ENCODE results near the gene HAO2.
"Not testable (repeated sequence)": the region's sequence is repeated elsewhere in the genome, so short reads cannot be mapped to it uniquely, and the experiment has no call there.

HAO2 gene

GRCh38 chr1:119341372-119341947 is 27.1 kb upstream of the HAO2 start:
- DNase-seq (ENCODE audit: low read depth in 2 of 3, low spot score in 1 of 3): no peak

DNA sequence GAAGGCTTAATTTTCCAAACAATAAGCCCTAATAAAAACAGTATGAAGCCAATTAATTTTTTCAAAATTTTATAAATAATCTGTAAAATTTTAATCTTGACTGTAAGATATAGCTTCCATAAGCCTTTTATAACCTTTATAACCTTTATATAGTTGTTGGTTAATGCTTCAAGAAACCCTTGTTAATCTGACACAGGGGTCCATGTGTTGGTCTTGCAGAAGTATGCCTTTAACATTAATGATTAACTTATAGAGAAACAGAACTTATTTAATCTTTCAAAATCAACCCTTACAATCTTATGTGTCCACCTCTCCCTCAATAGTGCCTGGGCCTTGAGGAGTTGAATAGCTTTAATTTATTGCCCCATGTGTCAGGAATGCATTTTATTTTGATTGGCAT is 23.2 kb upstream of the HAO2 start:
- no peak for DNase-seq (ENCODE audit: low read depth in 2 of 3, low spot score in 1 of 3)

DNA sequence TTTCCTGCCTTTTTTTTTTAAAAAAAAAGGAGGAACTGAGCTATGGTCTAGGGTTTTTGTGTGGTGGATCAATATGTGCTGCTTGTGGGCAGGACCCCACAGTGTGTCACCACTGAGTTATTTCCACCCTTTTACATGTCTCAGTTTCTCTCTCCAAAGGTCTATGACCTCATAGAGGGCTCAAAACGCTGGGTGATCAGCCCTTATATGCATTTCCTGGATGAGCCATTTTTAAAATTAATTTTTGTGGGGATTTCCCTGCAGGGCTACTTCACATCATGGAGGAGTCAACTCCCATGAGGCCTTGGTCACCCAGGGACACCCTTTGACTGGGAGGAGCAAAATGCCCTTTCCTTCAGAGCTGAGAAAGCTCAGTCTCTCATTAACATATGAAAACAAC is 20.7 kb upstream of the HAO2 start:
- DNase-seq (ENCODE audit: low read depth in 2 of 3, low spot score in 1 of 3): no peak

- DNase-seq (ENCODE audit: low read depth in 2 of 3, low spot score in 1 of 3): no peak
Measured at GRCh38 chr1:119348941-119349340, 19.6 kb upstream of the HAO2 start.

GRCh38 chr1:119350866-119351265 is 17.7 kb upstream of the HAO2 start:
- DNase-seq (ENCODE audit: low read depth in 2 of 3, low spot score in 1 of 3): not testable (repeated sequence)

- DNase-seq (ENCODE audit: low read depth in 2 of 3, low spot score in 1 of 3): no peak
Measured at GRCh38 chr1:119351997-119352396, 16.6 kb upstream of the HAO2 start.

GRCh38 chr1:119353836-119354235 is 14.7 kb upstream of the HAO2 start:
- no peak for DNase-seq (ENCODE audit: low read depth in 2 of 3, low spot score in 1 of 3)

GRCh38 chr1:119358636-119359035 is 9.9 kb upstream of the HAO2 start:
- no peak for DNase-seq (ENCODE audit: low read depth in 2 of 3, low spot score in 1 of 3)

- no peak for DNase-seq (ENCODE audit: low read depth in 2 of 3, low spot score in 1 of 3)
Measured at GRCh38 chr1:119359730-119360129, 8.9 kb upstream of the HAO2 start.

GRCh38 chr1:119361205-119361604 is 7.4 kb upstream of the HAO2 start:
- no peak for DNase-seq (ENCODE audit: low read depth in 2 of 3, low spot score in 1 of 3)

- no peak for DNase-seq (ENCODE audit: low read depth in 2 of 3, low spot score in 1 of 3)
Measured at GRCh38 chr1:119361620-119362344, 6.8 kb upstream of the HAO2 start.

DNA sequence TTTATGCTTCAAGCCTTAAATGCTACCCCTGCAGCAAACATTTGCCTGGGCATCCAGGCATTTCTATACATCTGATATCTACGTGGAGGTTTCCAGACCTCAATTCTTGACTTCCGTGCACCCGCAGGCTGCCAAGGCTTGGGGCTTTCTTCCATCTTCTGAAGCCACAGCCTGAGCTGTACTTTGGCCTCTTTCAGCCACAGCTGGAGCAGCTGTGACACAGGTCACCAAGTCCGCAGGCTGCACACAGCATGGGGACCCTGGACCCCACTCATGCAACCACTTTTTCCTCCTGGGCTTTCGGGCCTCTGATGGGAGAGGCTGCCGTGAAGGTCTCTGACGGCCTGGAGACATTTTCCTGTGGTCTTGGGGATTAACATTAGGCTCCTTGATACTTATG is 5.4 kb upstream of the HAO2 start:
- DNase-seq (ENCODE audit: low read depth in 2 of 3, low spot score in 1 of 3): no peak

DNA sequence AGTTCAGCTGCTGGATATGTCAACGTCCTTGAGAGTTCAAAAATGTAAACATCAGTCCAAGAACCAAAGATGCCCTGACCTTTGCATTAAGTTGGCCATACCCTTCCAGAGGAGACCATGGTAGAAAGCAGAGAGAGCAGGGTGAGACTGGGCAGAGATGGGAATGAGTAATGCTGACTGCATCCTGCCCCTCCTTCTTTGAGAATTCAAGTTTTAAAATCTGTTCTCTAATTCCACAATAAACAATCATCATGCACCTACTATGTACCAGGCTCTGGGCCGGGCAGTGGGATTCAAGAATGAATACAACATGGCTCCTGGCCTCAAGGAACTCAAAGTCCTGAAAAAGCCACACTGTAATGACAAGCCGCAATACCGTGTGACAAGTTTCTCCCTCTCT is 3.9 kb upstream of the HAO2 start:
- DNase-seq (ENCODE audit: low read depth in 2 of 3, low spot score in 1 of 3): no peak

- no peak for DNase-seq (ENCODE audit: low read depth in 2 of 3, low spot score in 1 of 3)
Measured at GRCh38 chr1:119366424-119366823, 2.2 kb upstream of the HAO2 start.

- no peak for DNase-seq (ENCODE audit: low read depth in 2 of 3, low spot score in 1 of 3)
Measured at GRCh38 chr1:119367432-119368124, 1.0 kb upstream of the HAO2 start.

DNA sequence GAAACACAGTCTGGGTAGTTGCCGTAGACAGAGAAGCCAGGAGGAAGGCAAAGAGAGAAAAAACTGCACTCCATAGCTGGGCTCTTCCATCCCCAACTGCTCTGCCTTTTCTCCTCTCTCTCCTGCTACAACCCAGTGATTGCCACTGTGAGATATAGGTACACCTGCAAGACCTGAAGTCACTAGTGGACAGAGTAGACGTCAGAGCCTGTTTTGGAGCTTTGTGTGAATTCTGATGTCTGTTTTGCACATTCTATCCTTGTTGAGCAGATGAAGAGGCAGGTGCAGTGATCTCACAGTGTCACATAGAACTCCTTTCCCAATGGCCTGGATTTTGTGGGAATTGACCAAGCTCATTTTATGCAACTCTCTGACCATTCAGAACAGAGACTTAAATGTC is 2.2 kb downstream of the HAO2 start:
- DNase-seq (ENCODE audit: low read depth in 2 of 3, low spot score in 1 of 3): no peak

DNA sequence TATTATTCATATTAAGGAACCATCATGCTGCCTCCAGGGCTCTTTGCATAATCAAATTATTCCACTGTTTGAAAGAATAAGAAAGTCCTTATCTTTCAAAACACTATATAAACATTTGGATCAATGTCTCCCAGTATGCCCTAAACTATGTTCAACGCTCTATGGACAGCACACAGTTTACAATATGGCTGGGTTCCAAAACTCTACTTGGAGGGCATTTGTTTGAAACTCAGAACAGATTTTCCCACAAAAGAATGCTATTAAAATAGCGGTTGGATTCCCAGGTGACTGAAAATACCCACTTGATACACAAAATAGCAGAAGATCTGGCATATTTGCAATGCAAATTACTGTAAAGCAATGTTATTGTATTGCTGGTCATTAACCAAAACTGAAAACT is 3.2 kb downstream of the HAO2 start:
- no peak for DNase-seq (ENCODE audit: low read depth in 2 of 3, low spot score in 1 of 3)

DNA sequence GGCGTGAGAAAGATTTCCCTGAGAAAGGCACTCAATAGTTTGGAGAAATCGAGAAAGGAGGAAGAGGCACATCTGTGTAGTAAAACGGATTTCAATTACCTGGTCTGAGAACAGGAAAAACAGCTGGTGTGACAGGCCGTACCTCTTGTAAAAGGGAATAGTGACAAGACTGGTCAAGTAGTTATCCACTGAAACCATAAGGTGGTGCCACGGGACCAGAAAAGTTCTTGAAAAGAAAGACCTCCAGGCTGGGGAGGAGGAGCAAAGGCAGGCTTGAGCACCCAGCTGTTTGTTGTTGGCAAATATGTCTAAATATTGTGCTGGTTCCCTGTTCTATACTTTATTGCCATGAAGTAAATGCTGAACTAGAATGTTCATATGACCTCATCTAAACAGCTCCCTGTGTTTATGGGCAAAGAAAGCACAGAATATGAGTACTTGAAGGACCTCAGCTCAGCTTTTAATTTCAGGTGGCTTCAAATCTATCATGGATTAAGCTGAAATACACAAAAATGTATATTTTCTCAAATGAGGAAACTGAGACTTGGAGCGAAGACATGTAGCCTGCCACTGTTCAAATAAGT is 4.0 kb downstream of the HAO2 start:
- no peak for DNase-seq (ENCODE audit: low read depth in 2 of 3, low spot score in 1 of 3)

GRCh38 chr1:119373465-119373864 is 4.9 kb downstream of the HAO2 start:
- DNase-seq (ENCODE audit: low read depth in 2 of 3, low spot score in 1 of 3): no peak

GRCh38 chr1:119374208-119374874 is 5.8 kb downstream of the HAO2 start:
- no peak for DNase-seq (ENCODE audit: low read depth in 2 of 3, low spot score in 1 of 3)

DNA sequence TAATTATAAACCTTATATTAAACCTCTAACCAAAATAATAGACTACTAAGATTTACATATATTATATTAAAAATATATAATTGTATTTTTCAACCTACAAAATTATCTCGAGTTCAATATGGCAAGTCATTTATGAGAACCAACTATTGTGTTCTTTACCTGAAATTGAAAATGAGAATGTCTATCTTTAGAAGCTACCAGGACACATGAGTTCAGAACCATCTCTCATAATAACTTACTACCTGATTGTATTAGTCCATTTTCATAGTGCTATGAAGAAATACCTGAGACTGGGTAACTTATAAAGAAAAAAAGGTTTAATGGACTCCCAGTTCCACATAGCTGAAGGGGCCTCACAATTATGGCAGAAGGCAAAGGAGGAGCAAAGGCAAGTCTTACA is 6.8 kb downstream of the HAO2 start:
- no peak for DNase-seq (ENCODE audit: low read depth in 2 of 3, low spot score in 1 of 3)

DNA sequence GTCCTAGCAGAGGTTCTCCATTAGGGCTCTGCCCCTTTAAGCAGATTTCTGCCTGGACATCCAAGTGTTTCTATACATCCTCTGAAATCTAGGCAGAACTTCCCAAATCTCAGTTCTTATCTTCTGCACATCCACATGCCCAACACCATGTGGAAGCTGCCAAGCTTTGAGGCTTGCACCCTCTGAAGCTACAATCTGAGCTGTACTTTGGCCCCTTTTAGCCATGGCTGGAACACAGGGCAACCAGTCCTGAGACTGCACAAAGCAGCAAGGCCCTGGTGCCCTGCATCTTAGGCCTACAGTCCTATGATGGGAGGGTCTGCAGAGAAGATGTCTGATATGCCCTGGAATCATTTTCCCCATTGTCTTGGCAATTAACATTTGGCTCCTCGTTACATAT is 8.0 kb downstream of the HAO2 start:
- no peak for DNase-seq (ENCODE audit: low read depth in 2 of 3, low spot score in 1 of 3)
